SK-N-SH treated with all-trans-retinoic acid at 6 μM for 48 hours (cell line): ENCODE measurements around the gene RMC1.

Experiments used
- ATAC-seq: fragments of 200-7000 bp; cut with Tn5 transposase; 3 replicates; pipeline ENCODE4 v1.9.1; 2020; ENCODE audit warnings: mild to moderate bottlenecking, moderate library complexity
- ARNTL ChIP-seq: fragments of 450-650 bp; formaldehyde crosslinking; IDR thresholded peaks from 2 replicates; pipeline ENCODE4 v1.5.0; 2020; ENCODE audit warnings: low read depth, mild to moderate bottlenecking, moderate library complexity, borderline replicate concordance
- BACH2 ChIP-seq: fragments of 250-450 bp; sonication (Bioruptor Pico); IDR thresholded peaks from 2 replicates; pipeline ENCODE4 v1.9.0; 2021; ENCODE audit warnings: mild to moderate bottlenecking, borderline replicate concordance
- CSDC2 ChIP-seq: fragments of 250-450 bp; sonication (Bioruptor Pico); IDR thresholded peaks from 2 replicates; pipeline ENCODE4 v1.5.0; 2020; ENCODE audit warnings: mild to moderate bottlenecking, moderate library complexity
- CSRNP3 ChIP-seq: fragments of 250-450 bp; sonication (Bioruptor Pico); IDR thresholded peaks from 2 replicates; pipeline ENCODE4 v1.5.1; 2021; ENCODE audit warnings: mild to moderate bottlenecking, moderate library complexity
- ESRRG ChIP-seq: fragments of 250-450 bp; sonication (Bioruptor Pico); IDR thresholded peaks from 2 replicates; pipeline ENCODE4 v1.6.1; 2021; ENCODE audit warnings: mild to moderate bottlenecking
- GLIS3 ChIP-seq: fragments of 250-450 bp; sonication (Bioruptor Pico); IDR thresholded peaks from 2 replicates; pipeline ENCODE4 v1.5.0; 2020; ENCODE audit warnings: mild to moderate bottlenecking, moderate library complexity
- OSR1 ChIP-seq: fragments of 250-450 bp; sonication (Bioruptor Pico); IDR thresholded peaks from 2 replicates; pipeline ENCODE4 v1.8.0; 2022; ENCODE audit warnings: moderate library complexity, mild to moderate bottlenecking, inconsistent platforms
- PATZ1 ChIP-seq: fragments of 250-450 bp; sonication (Bioruptor Pico); IDR thresholded peaks from 2 replicates; pipeline ENCODE4 v1.8.0; 2020; ENCODE audit warnings: mild to moderate bottlenecking, moderate library complexity, borderline replicate concordance
- POU6F1 ChIP-seq: fragments of 250-450 bp; sonication (Bioruptor Pico); IDR thresholded peaks from 2 replicates; pipeline ENCODE4 v1.8.0; 2021; ENCODE audit warnings: low read depth, mild to moderate bottlenecking, moderate library complexity, borderline replicate concordance
- PPARA ChIP-seq: fragments of 250-450 bp; sonication (Bioruptor Pico); IDR thresholded peaks from 2 replicates; pipeline ENCODE4 v1.5.0; 2020; ENCODE audit warnings: mild to moderate bottlenecking, borderline replicate concordance
- RARB ChIP-seq: fragments of 250-450 bp; sonication (Bioruptor Pico); IDR thresholded peaks from 2 replicates; pipeline ENCODE4 v1.8.0; 2021; ENCODE audit warnings: mild to moderate bottlenecking, moderate library complexity
- SNAI2 ChIP-seq: fragments of 250-450 bp; sonication (Bioruptor Pico); IDR thresholded peaks from 2 replicates; pipeline ENCODE4 v1.5.0; 2020; ENCODE audit warnings: mild to moderate bottlenecking, moderate library complexity
- TCF4 ChIP-seq: fragments of 250-450 bp; sonication (Bioruptor Pico); IDR thresholded peaks from 2 replicates; pipeline ENCODE4 v1.8.0; 2021; ENCODE audit warnings: mild to moderate bottlenecking, moderate library complexity, borderline replicate concordance
- TOX ChIP-seq: fragments of 250-450 bp; sonication (Bioruptor Pico); IDR thresholded peaks from 2 replicates; pipeline ENCODE4 v1.8.0; 2021; ENCODE audit warnings: mild to moderate bottlenecking, moderate library complexity, borderline replicate concordance
- ZC3H10 ChIP-seq: fragments of 250-450 bp; sonication (Bioruptor Pico); IDR thresholded peaks from 2 replicates; pipeline ENCODE4 v1.5.1; 2021; ENCODE audit warnings: mild to moderate bottlenecking, moderate library complexity
- ZFP3 ChIP-seq: fragments of 250-450 bp; sonication (Bioruptor Pico); IDR thresholded peaks from 2 replicates; pipeline ENCODE4 v1.5.0; 2020; ENCODE audit warnings: mild to moderate bottlenecking, moderate library complexity
- ZFP30 ChIP-seq: fragments of 450-650 bp; formaldehyde crosslinking; IDR thresholded peaks from 2 replicates; pipeline ENCODE4 v1.5.0; 2022; ENCODE audit warnings: mild to moderate bottlenecking, moderate library complexity
- ZNF70 ChIP-seq: fragments of 450-650 bp; formaldehyde crosslinking; IDR thresholded peaks from 2 replicates; pipeline ENCODE4 v1.5.0; 2020; ENCODE audit warnings: mild to moderate bottlenecking, moderate library complexity
- ZNF8 ChIP-seq: fragments of 450-650 bp; formaldehyde crosslinking; IDR thresholded peaks from 2 replicates; pipeline ENCODE4 v1.5.0; 2020; ENCODE audit warnings: mild to moderate bottlenecking, moderate library complexity
- TF ChIP-seq, protein P1 (sequence below): fragments of 250-450 bp; sonication (Bioruptor Pico); IDR thresholded peaks from 2 replicates; pipeline ENCODE4 v1.5.0; 2020; ENCODE audit warnings: mild to moderate bottlenecking, moderate library complexity

The RMC1 gene

GRCh38 chr18:23493654-23494053 lies 9.7 kb upstream of the RMC1 start (continued):
- TF ChIP-seq PATZ1 (CRISPR knock-in tag) (no peak), ZNF8 (CRISPR knock-in tag) (no peak), TOX (CRISPR knock-in tag) (no peak), OSR1 (CRISPR knock-in tag) (no peak)

DNA sequence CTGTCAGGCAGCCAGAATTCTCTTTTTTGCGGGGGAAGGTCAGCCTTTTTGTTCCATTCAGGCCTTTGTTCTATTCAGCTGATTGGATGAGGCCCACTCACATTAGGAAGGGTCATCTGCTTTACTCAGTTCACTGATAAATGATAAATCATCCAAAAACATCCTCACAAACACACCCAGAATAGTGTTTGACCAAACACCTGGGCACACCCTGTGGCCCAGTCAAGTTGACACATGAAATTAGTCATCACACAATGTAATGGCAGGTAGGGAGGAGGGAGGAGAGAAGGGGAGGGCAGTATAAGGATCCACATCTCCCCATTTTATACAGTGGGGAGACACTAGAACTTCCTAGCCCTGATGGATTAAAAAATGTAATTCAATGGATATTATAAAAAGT lies 8.3 kb upstream of the RMC1 start:
- TF ChIP-seq ZNF8 (CRISPR knock-in tag) (no peak), ZFP30 (no peak), TOX (CRISPR knock-in tag) (no peak), RARB (no peak), ZC3H10 (CRISPR knock-in tag) (no peak), SNAI2 (CRISPR knock-in tag) (no peak), PPARA (CRISPR knock-in tag) (no peak)
- no peak for ATAC-seq

GRCh38 chr18:23495723-23496440 lies 7.4 kb upstream of the RMC1 start:
- ATAC-seq, result no peak
- no peak for TF ChIP-seq CSRNP3 (CRISPR knock-in tag)
- TF ChIP-seq ZFP3, result no peak
- no peak for TF ChIP-seq ZC3H10 (CRISPR knock-in tag)
- TF ChIP-seq, protein P1, sequence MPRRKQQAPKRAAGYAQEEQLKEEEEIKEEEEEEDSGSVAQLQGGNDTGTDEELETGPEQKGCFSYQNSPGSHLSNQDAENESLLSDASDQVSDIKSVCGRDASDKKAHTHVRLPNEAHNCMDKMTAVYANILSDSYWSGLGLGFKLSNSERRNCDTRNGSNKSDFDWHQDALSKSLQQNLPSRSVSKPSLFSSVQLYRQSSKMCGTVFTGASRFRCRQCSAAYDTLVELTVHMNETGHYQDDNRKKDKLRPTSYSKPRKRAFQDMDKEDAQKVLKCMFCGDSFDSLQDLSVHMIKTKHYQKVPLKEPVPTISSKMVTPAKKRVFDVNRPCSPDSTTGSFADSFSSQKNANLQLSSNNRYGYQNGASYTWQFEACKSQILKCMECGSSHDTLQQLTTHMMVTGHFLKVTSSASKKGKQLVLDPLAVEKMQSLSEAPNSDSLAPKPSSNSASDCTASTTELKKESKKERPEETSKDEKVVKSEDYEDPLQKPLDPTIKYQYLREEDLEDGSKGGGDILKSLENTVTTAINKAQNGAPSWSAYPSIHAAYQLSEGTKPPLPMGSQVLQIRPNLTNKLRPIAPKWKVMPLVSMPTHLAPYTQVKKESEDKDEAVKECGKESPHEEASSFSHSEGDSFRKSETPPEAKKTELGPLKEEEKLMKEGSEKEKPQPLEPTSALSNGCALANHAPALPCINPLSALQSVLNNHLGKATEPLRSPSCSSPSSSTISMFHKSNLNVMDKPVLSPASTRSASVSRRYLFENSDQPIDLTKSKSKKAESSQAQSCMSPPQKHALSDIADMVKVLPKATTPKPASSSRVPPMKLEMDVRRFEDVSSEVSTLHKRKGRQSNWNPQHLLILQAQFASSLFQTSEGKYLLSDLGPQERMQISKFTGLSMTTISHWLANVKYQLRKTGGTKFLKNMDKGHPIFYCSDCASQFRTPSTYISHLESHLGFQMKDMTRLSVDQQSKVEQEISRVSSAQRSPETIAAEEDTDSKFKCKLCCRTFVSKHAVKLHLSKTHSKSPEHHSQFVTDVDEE (CRISPR knock-in tag), result no peak
- no peak for TF ChIP-seq SNAI2 (CRISPR knock-in tag)
- TF ChIP-seq PPARA (CRISPR knock-in tag), result no peak
- no peak for TF ChIP-seq POU6F1 (CRISPR knock-in tag)
- TF ChIP-seq RARB, result no peak
- TF ChIP-seq OSR1 (CRISPR knock-in tag), result no peak
- no peak for TF ChIP-seq ZNF8 (CRISPR knock-in tag)
- no peak for TF ChIP-seq PATZ1 (CRISPR knock-in tag)
- TF ChIP-seq BACH2 (CRISPR knock-in tag), result no peak
- no peak for TF ChIP-seq ESRRG (CRISPR knock-in tag)
- TF ChIP-seq ZNF70 (CRISPR knock-in tag), result no peak
- TF ChIP-seq ARNTL, result no peak
- no peak for TF ChIP-seq ZFP30
- TF ChIP-seq CSDC2 (CRISPR knock-in tag), result no peak
- TF ChIP-seq TCF4 (CRISPR knock-in tag), result no peak
- no peak for TF ChIP-seq GLIS3
